GM12892 (cell line): Measurements from ENCODE around the gene LRRC15.

ENCODE experiments used
- DNase-seq: peaks from one replicate; pipeline ENCODE4 v3.0.0; 2011; ENCODE audit not compliant: insufficient read length
- FAIRE-seq: peaks from 2 replicates; lab custom pipeline; 2011; peaks lifted over from hg19 to GRCh38; lab: Jason Lieb, UNC
- POLR2A ChIP-seq: IDR thresholded peaks from 2 replicates; pipeline ENCODE4 v1.6.1; 2011; ENCODE audit warnings: low read depth, low read length, control low read depth
- POLR2AphosphoS5 ChIP-seq: IDR thresholded peaks from 2 replicates; pipeline ENCODE4 v1.6.1; 2011; ENCODE audit warnings: low read depth, low read length, control low read depth
- TAF1 ChIP-seq: IDR thresholded peaks from 2 replicates; pipeline ENCODE4 v1.6.1; 2011; ENCODE audit warnings: low read depth, mild to moderate bottlenecking, control low read depth, low read length, borderline replicate concordance

The LRRC15 gene

DNA sequence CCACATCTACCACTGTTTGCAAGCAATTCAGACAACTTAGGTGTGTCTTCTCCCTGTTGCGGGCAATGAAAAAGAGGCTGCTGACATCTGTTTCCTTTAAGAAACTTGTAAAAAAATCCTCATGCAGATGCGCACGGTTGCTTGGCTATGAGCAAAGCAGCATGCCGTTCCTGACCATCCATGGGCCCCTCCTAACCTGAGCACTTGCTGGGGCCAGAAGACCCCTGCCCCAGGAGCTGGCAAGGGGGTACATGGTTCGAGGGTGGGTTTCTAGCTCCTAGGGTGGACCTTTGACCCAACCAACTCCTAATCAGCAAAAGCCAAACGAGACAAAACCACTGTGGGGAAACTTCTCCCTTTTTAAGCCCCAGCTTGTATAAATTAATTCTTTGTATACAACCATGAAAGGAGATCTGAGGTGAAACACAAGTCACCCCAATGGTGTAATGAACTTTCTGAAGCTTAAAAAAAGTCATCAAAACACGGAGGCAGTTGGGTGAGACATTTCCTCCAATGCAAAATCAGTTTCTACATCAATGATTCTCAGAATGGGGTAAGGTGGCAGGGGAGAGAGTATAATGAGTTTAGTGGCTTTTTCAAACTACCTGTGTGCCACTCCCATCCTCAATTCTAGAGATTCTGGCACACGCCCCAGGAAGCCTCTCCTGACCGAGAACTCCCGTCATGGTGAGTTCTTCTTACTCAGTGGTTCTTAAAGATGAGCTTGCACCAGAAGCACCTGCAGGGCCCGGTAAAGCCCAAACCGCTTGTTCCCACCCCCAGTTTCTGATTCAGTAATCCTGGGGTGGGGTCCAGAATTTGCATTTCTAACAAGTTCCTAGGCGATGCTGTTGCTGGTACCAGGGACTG lies 62.5 kb downstream of the LRRC15 start:
- peak; percentile 95 for FAIRE-seq
- no peak for TF ChIP-seq POLR2AphosphoS5
- TF ChIP-seq POLR2A: no peak
- TF ChIP-seq TAF1: no peak
- no peak for DNase-seq

DNA sequence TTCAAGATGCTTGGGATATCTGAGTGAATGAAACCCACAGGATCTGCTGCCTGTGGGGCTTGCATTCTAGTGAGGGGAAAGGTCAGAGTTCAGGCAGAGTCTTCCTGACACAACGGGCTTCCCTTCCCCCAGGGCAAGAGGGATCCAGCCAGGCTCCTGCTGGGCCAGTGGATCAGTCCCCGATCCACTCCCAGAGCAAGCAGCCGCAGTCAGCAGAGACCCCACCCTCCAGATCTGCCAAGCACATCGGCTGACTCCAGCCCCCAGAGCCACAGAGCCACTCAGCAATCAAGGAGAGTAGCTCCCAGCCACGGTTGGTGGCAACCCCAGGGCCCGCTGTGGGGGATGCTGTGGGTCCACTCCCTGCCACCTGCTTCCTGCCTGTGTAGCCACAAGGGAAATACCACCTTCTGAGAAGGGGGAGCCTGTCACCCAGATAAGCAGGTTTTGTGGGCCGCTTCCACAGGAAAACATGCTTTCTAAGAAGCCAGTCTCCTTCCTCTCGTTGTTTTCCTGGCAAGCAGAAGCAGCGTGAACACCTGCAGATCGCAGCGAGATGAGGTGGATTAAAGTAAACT lies 63.3 kb downstream of the LRRC15 start:
- FAIRE-seq: no peak
- TF ChIP-seq POLR2A (0 out of 2 replicates have a peak, but pooled peaks have one; percentile 33), POLR2AphosphoS5 (0 out of 2 replicates have a peak, but pooled peaks have one; percentile 2), TAF1 (no peak)
- no peak for DNase-seq

DNA sequence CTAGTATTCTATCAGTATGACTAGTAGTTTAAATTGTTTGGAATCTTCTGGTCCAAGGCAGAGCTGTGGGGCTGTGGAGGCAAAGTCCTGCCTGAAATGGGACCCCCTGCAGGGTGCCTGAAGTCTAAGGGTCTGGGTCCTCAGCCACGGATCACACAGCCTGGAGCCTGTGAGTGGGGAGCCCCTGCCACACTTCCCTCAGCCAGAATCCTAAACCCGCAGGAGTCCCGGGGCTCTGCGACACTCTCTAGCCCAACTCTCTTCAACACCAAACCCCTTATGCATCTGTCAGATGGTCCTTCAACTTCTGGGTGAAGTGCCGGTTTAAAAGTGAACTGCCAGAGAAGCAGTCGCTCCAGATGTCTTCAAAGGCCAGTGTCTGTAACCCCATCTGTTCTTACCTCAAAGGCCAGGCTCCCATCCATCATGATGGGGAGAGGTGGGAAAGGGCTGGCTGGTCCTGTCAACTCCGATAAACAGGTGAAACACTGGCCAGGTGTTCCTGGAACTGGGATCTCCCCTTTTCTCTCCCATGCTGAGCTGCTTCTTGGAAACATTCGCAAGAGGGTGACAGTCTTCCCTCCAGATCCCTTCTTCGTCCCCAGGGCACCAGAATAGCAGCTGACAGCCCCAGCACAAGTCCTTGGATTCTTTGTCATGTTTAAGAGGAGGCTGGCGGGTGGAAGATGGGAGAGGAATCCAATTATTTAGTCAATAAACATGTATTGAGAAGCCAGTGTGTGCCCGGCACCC lies 64.0 kb downstream of the LRRC15 start:
- no peak for TF ChIP-seq POLR2A
- no peak for TF ChIP-seq TAF1
- TF ChIP-seq POLR2AphosphoS5: no peak
- no peak for DNase-seq
- FAIRE-seq: peak; percentile 66
